NCI-H1417 (cell line): ENCODE results near the gene NEIL1.

Experiments
- DNase-seq, 3 experiments: peaks; one replicate each; lab custom pipeline; 2025; lab: John Stamatoyannopoulos, UW

The NEIL1 gene

DNA sequence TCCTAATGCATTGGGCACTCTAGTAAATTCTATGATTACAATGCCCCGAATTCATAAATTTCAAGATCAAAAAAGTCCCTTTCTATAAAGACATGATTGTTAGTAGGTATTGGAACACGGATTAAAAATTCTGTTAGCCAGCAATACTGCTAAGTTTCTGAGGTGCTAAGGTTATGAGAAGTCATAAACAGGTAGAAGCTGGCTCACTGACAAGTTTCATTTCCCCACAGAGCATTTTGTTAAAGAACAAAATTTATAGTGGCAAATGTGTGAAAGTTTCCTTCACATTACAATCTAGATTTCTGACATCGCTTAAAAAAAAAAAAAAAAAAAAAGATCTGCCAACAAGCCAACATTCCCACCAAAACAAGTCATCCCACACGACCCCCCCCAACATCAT is 33.9 kb downstream of the NEIL1 start:
- no peak for DNase-seq

DNA sequence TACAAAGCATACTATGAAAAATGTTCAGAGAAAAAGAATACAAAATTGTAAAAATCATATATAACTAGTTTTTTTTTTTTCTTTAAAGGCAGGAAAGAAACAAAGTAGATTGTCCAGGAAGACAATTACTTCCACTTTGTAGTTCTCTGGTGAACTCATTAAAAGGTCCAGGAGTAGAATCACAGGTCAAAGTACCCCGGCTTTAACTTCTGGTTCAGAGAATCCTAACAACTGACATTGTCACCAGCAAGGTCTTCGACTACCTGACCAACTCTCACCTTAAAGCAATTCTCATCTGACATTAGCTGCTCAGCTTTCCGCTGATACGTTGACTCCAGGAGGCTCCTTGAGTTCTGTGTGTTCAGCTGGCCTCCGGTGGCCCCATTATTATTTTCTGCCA is 37.1 kb downstream of the NEIL1 start:
- DNase-seq: peak in 1 of 3 experiments; percentile 87

DNA sequence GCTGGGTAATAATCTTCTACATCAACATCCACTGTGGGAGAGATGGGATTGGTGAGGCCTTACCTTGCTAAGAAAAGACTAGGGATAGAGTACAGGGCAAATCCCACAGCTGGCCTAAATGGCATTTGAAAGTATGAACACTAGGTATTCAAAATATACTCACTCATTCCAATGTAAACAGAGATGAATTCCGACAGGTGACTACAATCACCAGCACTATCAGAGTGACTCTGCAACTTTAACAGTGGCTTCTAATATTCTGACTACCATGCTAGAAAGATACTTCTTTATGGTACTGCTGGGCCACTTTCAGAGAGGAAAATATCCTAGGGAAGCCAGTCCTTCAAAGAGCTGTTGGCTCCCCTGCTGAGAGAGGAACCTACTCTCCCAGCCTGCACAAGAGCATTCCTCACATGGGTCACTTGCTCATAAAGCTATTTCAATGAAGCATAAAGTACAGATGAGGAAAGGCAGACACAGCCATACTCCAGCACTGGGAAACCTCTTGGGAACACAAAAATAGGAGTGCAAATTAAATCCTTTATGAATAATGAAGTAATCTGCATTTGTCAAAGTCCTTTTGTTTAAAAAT is 43.0 kb downstream of the NEIL1 start:
- peak in 1 of 3 experiments; percentile 74 for DNase-seq

DNA sequence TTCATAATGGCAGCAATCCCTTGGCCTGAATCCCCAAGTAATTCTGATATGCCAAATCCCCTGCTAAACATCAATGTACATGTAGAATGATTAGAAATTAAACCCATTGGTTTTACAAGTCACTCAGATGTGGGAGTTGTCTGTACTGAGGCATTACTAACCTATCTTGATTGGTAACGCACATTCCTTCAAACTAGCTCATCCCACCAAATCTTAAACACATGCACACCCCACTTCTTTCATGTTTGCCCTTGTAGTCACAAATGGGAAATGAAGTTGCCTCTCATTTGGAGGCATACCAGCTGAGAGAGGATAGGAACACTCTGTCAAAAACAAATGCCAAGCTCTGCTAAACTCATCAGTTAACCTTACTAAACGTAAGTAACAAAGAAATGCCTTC is 50.7 kb downstream of the NEIL1 start:
- no peak for DNase-seq

DNA sequence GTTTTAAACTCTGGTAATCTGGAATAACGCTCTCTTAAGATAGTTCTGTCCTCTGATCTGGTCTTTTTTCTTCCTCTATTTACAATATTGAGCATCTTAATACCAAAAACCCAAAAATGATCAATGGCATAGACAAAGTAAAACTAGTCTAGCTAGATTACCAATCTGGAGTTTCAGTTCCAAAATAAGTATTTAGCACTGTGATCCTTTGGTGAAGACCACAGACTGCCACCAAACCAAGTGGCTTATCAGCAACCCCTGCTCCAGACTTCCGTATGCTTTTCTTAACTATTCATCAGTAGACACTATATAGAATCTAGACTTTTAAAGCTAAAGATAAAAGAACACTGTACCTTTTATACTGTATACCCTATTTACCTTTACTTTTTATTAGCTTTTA is 57.1 kb downstream of the NEIL1 start:
- no peak for DNase-seq
